H9 (cell line): ENCODE results near the gene TRIM39. TPM values are rescaled to one million over a fixed set of nuclear protein-coding genes. Genes with fewer than 3 reads are reported as not detected.

Source experiments
- DNase-seq: peaks from one replicate; pipeline ENCODE4 v3.0.0-alpha.2; 2017
- H2AFZ ChIP-seq: one replicate; pipeline ENCODE4 v1.6.1; 2013; ENCODE audit warnings: mild to moderate bottlenecking, low read length, control low read depth, moderate library complexity
- H2AK5ac ChIP-seq: 2 replicates; pipeline ENCODE4 v1.6.1; 2013; ENCODE audit warnings: low read length, control low read depth, mixed read lengths; ENCODE audit not compliant: insufficient read length
- H2BK120ac ChIP-seq: one replicate; pipeline ENCODE4 v1.6.1; 2013; ENCODE audit warnings: low read depth, mild to moderate bottlenecking, low read length, control low read depth, inconsistent platforms; ENCODE audit not compliant: poor library complexity, severe bottlenecking
- H2BK12ac ChIP-seq: 2 replicates; pipeline ENCODE4 v1.6.1; 2013; ENCODE audit warnings: low read length, control low read depth, mixed read lengths, low read depth; ENCODE audit not compliant: insufficient read length
- H2BK15ac ChIP-seq: 2 replicates; pipeline ENCODE4 v1.6.1; 2013; ENCODE audit warnings: low read depth, low read length, control low read depth
- H2BK20ac ChIP-seq: one replicate; pipeline ENCODE4 v1.6.1; 2013; ENCODE audit warnings: low read depth, mild to moderate bottlenecking, low read length, control low read depth, inconsistent platforms; ENCODE audit not compliant: poor library complexity, severe bottlenecking
- H2BK5ac ChIP-seq: 2 replicates; pipeline ENCODE4 v1.6.1; 2013; ENCODE audit warnings: low read length, control low read depth, mixed read lengths; ENCODE audit not compliant: insufficient read length
- H3K14ac ChIP-seq: 2 replicates; pipeline ENCODE4 v1.6.1; 2013; ENCODE audit warnings: low read length, control low read depth; ENCODE audit not compliant: insufficient read depth
- H3K18ac ChIP-seq: 2 replicates; pipeline ENCODE4 v1.6.1; 2013; ENCODE audit warnings: low read depth, mild to moderate bottlenecking, mixed read lengths, low read length, control low read depth; ENCODE audit not compliant: insufficient read length
- H3K23ac ChIP-seq: 2 replicates; pipeline ENCODE4 v1.6.1; 2013; ENCODE audit warnings: low read length, control low read depth, mixed read lengths, low read depth; ENCODE audit not compliant: insufficient read length
- H3K23me2 ChIP-seq: 2 replicates; pipeline ENCODE4 v1.6.1; 2013; ENCODE audit warnings: low read depth, mild to moderate bottlenecking, mixed read lengths, low read length, control low read depth; ENCODE audit not compliant: insufficient read length, poor library complexity, severe bottlenecking
- H3K27ac ChIP-seq: 2 replicates; pipeline ENCODE4 v1.5.1; 2013; ENCODE audit warnings: low read length, control low read depth, mixed read lengths, low read depth; ENCODE audit not compliant: insufficient read length
- H3K27me3 ChIP-seq: 2 replicates; pipeline ENCODE4 v1.6.1; 2013; ENCODE audit warnings: low read length, control low read depth, inconsistent platforms; ENCODE audit not compliant: insufficient read depth
- H3K4ac ChIP-seq: 2 replicates; pipeline ENCODE4 v1.6.1; 2013; ENCODE audit warnings: low read depth, mild to moderate bottlenecking, control low read depth, inconsistent platforms, low read length, moderate library complexity
- H3K4me1 ChIP-seq: 2 replicates; pipeline ENCODE4 v1.6.1; 2013; ENCODE audit warnings: low read length, control low read depth, inconsistent platforms; ENCODE audit not compliant: insufficient read depth
- H3K4me2 ChIP-seq: 2 replicates; pipeline ENCODE4 v1.6.1; 2013; ENCODE audit warnings: low read length, control low read depth, mixed read lengths; ENCODE audit not compliant: insufficient read length, insufficient read depth
- H3K56ac ChIP-seq: 2 replicates; pipeline ENCODE4 v1.6.1; 2013; ENCODE audit warnings: low read depth, mild to moderate bottlenecking, mixed read lengths, low read length, control low read depth; ENCODE audit not compliant: insufficient read length
- H3K79me1 ChIP-seq: 2 replicates; pipeline ENCODE4 v1.6.1; 2013; ENCODE audit warnings: low read depth, mild to moderate bottlenecking, moderate library complexity, low read length, control low read depth, inconsistent platforms; ENCODE audit not compliant: insufficient read depth, poor library complexity, severe bottlenecking
- H3K79me2 ChIP-seq: 2 replicates; pipeline ENCODE4 v1.6.1; 2013; ENCODE audit warnings: low read length, control low read depth, inconsistent platforms; ENCODE audit not compliant: insufficient read depth
- H3K9ac ChIP-seq: 2 replicates; pipeline ENCODE4 v1.6.1; 2013; ENCODE audit warnings: low read length, control low read depth, mixed read lengths; ENCODE audit not compliant: insufficient read length; ENCODE audit errors: extremely low read depth
- H3K9me3 ChIP-seq: one replicate; pipeline ENCODE4 v1.6.1; 2013; ENCODE audit warnings: low read depth, low read length, inconsistent platforms; ENCODE audit not compliant: control insufficient read depth
- H3T11ph ChIP-seq: one replicate; pipeline ENCODE4 v1.6.1; 2013; ENCODE audit warnings: mild to moderate bottlenecking, low read length, control low read depth, inconsistent platforms
- H4K20me1 ChIP-seq: one replicate; pipeline ENCODE4 v1.6.1; 2013; ENCODE audit not compliant: control insufficient read depth, insufficient read length, insufficient read depth
- H4K5ac ChIP-seq: 2 replicates; pipeline ENCODE4 v1.6.1; 2013; ENCODE audit warnings: low read depth, mild to moderate bottlenecking, mixed read lengths, low read length, control low read depth; ENCODE audit not compliant: insufficient read length
- H4K8ac ChIP-seq: replicated peaks from 2 replicates; pipeline ENCODE4 v1.6.1; 2013; ENCODE audit warnings: low read length, control low read depth, mixed read lengths, low read depth; ENCODE audit not compliant: insufficient read length
- H4K91ac ChIP-seq: 2 replicates; pipeline ENCODE4 v1.6.1; 2013; ENCODE audit warnings: low read depth, mild to moderate bottlenecking, moderate library complexity, mixed read lengths, low read length, control low read depth; ENCODE audit not compliant: insufficient read length
- H3K27ac Mint-ChIP-seq, 3 experiments: 2 replicates in 2 of 3; 3 replicates in 1 of 3; pipeline ENCODE4 v1.8.0; 2020 to 2021; ENCODE audit warnings: mixed read lengths in 3 of 3, mild to moderate bottlenecking in 1 of 3, moderate library complexity in 1 of 3
- H3K27me3 Mint-ChIP-seq: 2 replicates; pipeline ENCODE4 v1.8.0; 2021; ENCODE audit warnings: low read depth, mild to moderate bottlenecking, moderate library complexity, mixed read lengths
- H3K36me3 Mint-ChIP-seq, 3 experiments: 2 replicates in 2 of 3; 3 replicates in 1 of 3; pipeline ENCODE4 v1.8.0; 2020 to 2021; ENCODE audit warnings: low read depth in 3 of 3, mixed read lengths in 3 of 3; ENCODE audit not compliant: insufficient read depth in 1 of 3
- H3K4me1 Mint-ChIP-seq, 2 experiments: 2 replicates each; pipeline ENCODE4 v1.8.0; 2020; ENCODE audit warnings: mixed read lengths in 2 of 2
- H3K4me3 Mint-ChIP-seq, 2 experiments: 2 replicates in 1 of 2; 3 replicates in 1 of 2; pipeline ENCODE4 v1.8.0; 2020 to 2021; ENCODE audit warnings: mild to moderate bottlenecking in 2 of 2, mixed read lengths in 2 of 2, moderate library complexity in 1 of 2
- H3K9me3 Mint-ChIP-seq, 2 experiments: 2 replicates in 1 of 2; 3 replicates in 1 of 2; pipeline ENCODE4 v1.8.0; 2020; ENCODE audit warnings: mild to moderate bottlenecking in 2 of 2, mixed read lengths in 2 of 2, moderate library complexity in 1 of 2
- CTCF ChIP-seq: fragments of 200-600 bp; sonication (generic); conservative IDR thresholded peaks from 3 replicates; pipeline ENCODE4 v1.8.0; 2021; ENCODE audit warnings: antibody characterized with exemption, mild to moderate bottlenecking
- WGBS: extraction: QIAGEN DNeasy Blood & Tissue Kit; methylation state at CpG from one replicate; pipeline ENCODE4 v1.1.7; 2013; ENCODE audit warnings: missing lambda C conversion rate, low lambda C conversion rate, mixed read lengths; ENCODE audit not compliant: insufficient read length; ENCODE audit errors: extremely low coverage; 5-methylcytosine and 5-hydroxymethylcytosine counted together
- total RNA-seq: library from RNA; stranded (reverse); gene quantifications from 2 replicates; pipeline ENCODE4 v1.2.1, GENCODE V29; 2021

Gene TRIM39
- total RNA-seq, 1 experiment from 2014 or later: 26.2 TPM

GRCh38 chr6:30350524-30350923 lies 23.8 kb downstream of the TRIM39 start:
- Mint-ChIP-seq H3K27me3 (peaks cover 4% of the 10 kb centered on the region), H3K9me3 (no peaks in the 10 kb centered on the region)

More at GRCh38 chr6:30350524-30350923, 23.8 kb downstream of the TRIM39 start:
- no peak overlapping the region for H4K91ac ChIP-seq
- H2BK120ac ChIP-seq: no peak overlapping the region
- no peak overlapping the region for H3K9ac ChIP-seq
- no peak overlapping the region for H2BK15ac ChIP-seq
- H3K4me2 ChIP-seq: no peak overlapping the region
- no peak overlapping the region for H4K5ac ChIP-seq
- no peak overlapping the region for H3K56ac ChIP-seq
- no peak overlapping the region for H3K14ac ChIP-seq
- no peaks in the 10 kb centered on the region for H3K23me2 ChIP-seq
- no peaks in the 10 kb centered on the region for H3K79me1 ChIP-seq
- DNase-seq: no peak
- no peak overlapping the region for H2BK20ac ChIP-seq
- H3K4me3 Mint-ChIP-seq: no peak overlapping the region
- H3K4ac ChIP-seq: no peak overlapping the region
- H3K79me2 ChIP-seq: no peaks in the 10 kb centered on the region
- peaks cover 2 to 19% (median 14%) of the 10 kb centered on the region in 3 experiments for H3K36me3 Mint-ChIP-seq
- no peaks in the 10 kb centered on the region for H3K27me3 ChIP-seq
- no peak for TF ChIP-seq CTCF
- no peak overlapping the region for H2BK12ac ChIP-seq
- H3K27ac Mint-ChIP-seq: no peak overlapping the region
- H3K4me1 Mint-ChIP-seq: peaks cover 9 to 12% of the 10 kb centered on the region in 2 experiments
- H2BK5ac ChIP-seq: no peak overlapping the region
- H3K27ac ChIP-seq: no peak overlapping the region
- no peak overlapping the region for H4K8ac ChIP-seq
- H3T11ph ChIP-seq: no peak overlapping the region
- no peak overlapping the region for H3K18ac ChIP-seq
- no peak overlapping the region for H3K23ac ChIP-seq
- no peaks in the 10 kb centered on the region for H4K20me1 ChIP-seq
- no peaks in the 10 kb centered on the region for H3K9me3 ChIP-seq
- no peaks in the 10 kb centered on the region for H3K4me1 ChIP-seq
- WGBS: no CpG with 5 or more reads among the region's 1 CpG
- no peak overlapping the region for H2AK5ac ChIP-seq
- no peak overlapping the region for H2AFZ ChIP-seq
